SKM-1 (cell line): Measurements from ENCODE around the gene ELOVL1.
"Not testable (repeated sequence)": the region's sequence is repeated elsewhere in the genome, so short reads cannot be mapped to it uniquely, and the experiment has no call there.

Experiments used
- DNase-seq: peaks from one replicate; lab custom pipeline; 2025; ENCODE audit not compliant: unreplicated experiment; lab: John Stamatoyannopoulos, UW

ELOVL1 gene

DNA sequence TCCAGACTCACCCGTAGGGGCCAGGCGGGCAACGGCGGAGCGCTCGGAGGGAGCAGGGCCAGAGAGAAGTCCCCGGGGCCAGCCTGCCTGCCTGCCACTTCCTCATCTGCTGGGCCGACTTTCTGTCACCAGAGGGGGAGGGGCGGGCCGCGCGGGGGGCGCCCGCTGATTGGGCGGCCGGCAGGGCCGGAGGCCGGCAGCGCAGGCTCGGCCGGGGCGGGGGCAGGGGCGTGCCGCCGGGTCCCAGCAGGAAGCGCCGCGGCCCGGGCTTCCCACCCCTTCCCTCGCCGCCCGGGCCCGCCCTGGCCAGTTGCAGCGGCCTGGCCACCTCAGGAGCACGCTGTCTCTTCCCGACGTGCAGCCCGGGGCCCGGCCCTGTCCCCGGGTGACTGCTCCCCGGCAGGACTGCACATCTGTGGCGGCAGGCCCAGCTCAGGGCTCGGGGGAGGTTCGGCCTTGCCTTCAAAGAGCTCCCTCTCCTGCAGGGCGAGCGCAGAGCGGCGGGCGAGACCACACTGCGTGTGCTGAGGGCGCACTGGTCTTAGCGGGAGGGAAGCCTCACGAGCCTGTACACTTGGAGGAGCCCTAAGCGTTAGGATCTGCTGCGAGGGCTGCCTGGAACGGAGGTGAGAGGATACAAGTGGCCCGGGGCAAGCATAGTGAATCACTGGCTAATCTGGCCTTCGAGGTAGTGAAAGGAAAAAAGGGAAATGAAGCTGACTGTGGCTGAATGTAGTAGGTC, at the start of gene ELOVL1:
TSS of gene ELOVL1 (minus strand) at position 108 of the 742 bp plus-strand sequence. CDS start 2,402 bp downstream, outside the sequence.
- DNase-seq, result peak; percentile 87

- no peak for DNase-seq
Measured at GRCh38 chr1:43415901-43416300, 48.1 kb upstream of the ELOVL1 start.

DNA sequence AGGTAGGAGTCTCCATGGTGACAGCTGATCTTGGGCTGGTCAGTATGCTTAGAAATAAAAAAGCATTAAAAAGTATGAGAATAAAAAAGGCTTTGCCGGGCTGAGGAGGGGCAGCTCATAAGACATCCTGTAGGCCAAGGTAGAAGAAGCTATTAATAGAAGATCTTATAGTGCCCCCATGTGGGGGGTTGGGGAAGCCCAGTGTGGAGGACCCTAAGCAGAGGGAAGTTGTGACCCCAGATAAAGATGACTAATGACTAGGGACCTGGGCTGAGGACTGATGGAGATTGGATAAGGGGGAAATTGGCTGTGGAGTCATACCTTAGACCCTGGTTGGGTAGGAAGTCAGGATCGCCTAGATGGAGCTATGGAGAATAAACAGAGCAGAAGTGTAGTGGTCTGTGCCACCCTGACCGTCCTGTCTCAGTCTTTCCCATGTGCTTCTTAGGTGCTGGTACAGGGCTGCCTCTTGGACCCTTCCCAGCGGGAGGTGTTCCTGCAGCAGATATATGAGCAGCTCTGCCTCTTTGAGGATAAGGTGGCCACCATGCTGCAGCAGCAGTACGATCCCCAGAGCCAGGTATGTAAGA, 46.9 kb upstream of the ELOVL1 start:
- DNase-seq, result peak; percentile 20

DNA sequence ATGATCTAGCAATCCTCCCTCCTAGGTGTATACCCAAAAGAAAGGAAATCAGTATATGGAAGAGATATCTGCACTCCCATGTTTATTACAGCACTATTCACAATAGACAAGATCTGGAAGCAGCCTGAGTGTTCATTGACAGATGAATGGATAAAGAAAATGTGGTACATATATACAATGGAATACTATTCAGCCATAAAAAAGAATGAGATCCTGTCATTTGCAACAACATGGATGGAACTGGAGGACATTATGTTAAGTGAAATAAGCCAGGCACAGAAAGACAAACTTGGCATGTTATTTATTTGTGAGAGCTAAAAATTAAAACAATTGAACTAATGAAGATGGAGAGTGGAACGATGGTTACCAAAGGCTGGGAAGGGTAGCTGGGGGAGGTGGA, 45.6 kb upstream of the ELOVL1 start:
- not testable (repeated sequence) for DNase-seq

GRCh38 chr1:43410571-43410970, 42.8 kb upstream of the ELOVL1 start:
- no peak for DNase-seq

GRCh38 chr1:43405876-43406234, 38.0 kb upstream of the ELOVL1 start:
- DNase-seq, result no peak

DNA sequence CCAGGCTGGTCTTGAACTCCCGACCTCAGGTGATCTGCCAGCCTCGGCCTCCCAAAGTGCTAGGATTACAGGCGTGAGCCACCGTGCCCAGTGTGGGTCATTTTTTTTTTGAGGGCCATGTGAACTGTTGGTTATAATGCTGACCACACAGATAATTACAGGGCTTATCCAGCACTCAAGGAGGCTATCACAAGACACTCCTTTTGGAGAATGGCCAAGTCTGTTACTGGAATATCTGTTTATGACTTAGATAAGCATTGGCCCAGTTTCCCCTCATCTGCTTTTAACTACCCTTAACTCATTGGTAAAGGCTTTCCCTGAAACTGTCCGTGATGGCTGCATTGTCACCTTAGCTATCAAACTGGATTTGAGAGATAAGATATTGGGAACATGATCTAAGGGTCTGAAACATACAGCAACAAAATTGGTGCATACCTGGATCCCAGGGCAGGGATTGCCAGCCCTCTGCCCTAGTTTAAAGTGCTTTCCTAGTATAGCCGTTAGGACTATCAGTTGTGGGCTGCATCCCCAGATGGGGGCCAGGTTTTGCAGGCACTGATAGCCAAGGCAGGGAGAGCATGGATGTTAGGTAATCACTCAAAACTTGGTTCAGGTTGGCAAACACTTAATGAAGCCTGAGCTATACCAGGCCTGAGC, 37.5 kb upstream of the ELOVL1 start:
- no peak for DNase-seq

DNA sequence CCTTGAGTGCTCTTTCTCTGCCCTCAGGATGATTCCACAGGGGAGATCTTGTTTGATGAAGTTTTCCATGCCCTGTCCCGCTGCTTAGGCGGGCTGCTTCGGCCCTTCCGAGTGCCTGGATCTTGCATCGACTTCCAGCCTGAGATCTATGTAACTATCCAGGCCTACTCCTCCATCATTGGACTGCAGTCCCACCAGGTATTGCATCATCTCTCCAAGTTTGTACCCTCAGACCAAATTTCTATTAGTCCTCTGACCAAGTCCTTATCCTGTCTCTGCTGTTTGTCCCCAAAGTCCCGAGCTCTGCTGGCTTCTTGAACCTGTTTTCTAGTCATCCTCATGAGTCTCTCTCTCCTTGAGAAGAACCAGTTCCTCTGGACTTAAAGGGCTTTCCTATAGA, 36.5 kb upstream of the ELOVL1 start:
- DNase-seq, result no peak

DNA sequence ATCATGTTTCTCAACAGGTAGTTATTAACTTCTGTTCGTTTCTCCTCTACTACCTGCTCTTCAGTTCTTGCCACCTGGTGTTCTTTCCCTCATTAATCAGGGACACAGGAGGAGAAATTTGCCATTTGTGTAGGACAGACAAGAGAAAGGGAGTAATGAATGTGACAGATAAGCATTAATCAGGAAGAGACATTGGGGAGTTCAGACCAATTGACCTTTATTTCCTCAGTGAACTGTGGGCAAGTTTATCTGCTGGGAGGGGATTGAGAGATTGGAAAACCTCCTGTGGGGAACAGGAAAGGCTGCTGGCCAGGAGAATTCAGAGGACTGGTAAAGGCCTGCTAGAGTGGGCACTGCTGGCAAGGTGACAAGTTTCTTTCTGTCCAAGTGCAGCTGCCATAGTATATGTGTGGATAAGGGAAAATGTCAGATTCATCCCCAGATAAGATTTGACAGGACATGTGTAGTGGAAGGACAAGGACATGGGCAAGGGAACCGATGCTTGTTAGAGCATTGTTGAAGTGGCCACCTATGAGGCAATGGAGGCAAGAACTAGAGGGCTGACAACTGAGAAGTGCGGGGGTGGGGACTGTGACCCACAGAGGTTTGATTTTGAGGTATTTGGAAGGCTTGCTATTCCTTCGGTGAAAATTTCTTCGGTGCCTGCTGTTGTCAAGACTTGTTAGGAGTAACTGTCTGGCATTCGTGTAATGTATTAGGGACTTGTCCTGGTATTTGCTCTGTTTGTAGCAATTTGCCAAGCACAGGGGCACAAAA, 34.5 kb upstream of the ELOVL1 start:
- DNase-seq, result no peak

DNA sequence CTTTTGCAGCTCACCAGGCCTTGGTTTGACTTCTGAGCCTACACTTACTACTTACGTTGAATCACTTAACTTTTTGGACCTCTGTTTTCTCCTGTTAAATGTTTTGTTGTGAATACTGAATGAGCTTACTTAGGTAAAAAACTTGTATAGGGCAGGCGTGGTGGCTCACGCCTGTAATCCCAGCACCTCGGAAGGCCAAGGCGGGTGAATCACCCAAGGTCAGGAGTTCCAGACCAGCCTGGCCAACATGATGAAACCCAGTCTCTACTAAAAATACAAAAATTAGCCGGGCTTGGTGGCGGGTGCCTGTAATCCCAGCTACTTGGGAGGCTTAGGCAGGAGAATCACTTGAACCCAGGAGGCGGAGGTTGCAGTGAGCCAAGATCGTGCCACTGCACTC, 32.6 kb upstream of the ELOVL1 start:
- not testable (repeated sequence) for DNase-seq

DNA sequence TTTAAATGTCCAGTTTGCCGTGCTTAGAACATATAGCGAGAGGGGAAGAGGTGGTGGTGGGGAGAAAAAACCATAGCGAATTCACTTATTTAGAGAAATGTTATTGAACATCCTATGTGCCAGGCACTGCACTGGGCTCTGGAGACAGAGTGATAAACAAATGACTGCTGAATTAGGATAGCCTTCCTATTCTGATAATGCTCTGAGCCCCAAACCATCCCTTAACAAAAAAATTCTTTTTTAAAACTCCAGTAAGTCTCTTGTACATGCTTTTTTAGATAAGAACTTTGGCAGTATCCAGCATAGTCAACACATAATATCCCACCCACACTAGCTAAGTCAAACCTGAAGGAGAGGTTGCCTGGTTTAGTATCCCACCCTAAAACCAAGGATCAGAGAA, 30.4 kb upstream of the ELOVL1 start:
- no peak for DNase-seq

DNA sequence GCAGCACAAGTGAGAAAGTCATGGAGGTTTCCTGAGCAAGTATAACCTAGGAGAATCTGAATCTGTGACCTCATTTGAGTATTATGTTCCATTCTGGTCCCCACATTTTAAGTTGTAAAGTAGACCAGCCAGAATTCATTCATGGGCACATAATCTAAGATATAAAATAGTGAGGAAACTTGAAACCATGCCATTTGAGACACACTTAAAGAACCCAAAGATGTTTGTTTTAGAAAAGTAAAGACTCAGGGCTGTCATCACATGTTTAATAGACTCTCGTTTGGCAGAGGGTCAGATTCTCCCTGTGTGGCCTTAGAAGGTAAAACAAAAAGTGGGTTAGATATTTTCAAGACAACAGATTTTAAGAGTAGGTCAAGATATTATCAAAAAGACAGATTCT, 28.2 kb upstream of the ELOVL1 start:
- DNase-seq, result no peak

GRCh38 chr1:43395523-43395922, 27.7 kb upstream of the ELOVL1 start:
- DNase-seq, result no peak

- DNase-seq, result no peak
Measured at GRCh38 chr1:43392702-43393101, 24.9 kb upstream of the ELOVL1 start.

- DNase-seq, result peak; percentile 88
Measured at GRCh38 chr1:43389326-43390313, 21.8 kb upstream of the ELOVL1 start, which contains the start of the genes MED8 and SZT2. TSS of gene MED8 (minus strand) at chr1:43389800. CDS start at chr1:43389764, 36 bp downstream. TSS of gene SZT2 (plus strand) at chr1:43389899. CDS start at chr1:43389969, 70 bp downstream.

DNA sequence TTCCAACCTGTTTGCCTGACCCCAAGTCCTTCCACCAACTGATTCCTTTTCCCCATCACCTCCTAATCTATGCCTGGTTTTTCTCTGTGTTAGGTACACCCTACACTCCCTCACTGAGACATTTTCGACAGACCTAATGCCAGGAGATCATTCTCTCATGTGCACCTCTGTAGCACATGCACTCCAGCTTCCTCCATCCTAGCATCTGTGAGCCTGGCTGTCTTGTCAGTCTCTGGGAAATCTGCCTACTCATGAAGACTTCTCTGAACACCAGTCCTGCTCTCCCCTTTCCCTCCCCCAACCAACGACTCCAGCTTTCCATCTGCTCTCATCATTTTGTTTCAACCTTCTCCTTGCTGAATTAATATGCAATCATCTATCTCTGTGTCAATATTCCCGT, 20.8 kb upstream of the ELOVL1 start:
- no peak for DNase-seq

DNA sequence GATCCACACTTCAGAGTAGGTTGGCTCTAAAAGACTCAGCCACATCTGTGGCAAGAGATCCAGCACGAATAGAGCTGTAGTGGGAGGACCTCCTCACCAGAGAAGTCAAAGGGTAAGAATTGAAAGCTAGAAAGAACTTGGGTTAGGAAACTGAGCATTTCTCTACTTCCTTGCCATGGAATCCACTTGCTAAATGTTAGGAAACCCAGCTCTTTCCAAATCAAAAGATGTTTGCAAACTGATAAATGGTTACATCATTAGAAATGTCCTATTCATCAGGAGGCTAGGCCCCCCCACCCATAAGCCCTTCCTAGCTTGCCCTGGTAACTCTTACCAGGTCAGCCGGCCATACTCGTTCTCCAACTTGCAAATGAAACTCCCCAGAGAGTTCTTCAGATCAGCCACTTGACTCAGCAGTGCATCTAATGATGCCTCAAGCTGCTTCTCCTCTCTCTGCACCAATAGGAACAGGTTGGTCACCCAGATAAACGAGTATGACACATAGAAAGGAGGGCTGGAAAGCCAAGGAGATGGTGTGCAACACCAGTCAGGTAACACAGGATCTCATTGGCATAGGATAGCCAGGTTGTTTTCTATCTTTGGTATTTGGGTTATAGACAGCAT, 20.3 kb upstream of the ELOVL1 start:
- no peak for DNase-seq

DNA sequence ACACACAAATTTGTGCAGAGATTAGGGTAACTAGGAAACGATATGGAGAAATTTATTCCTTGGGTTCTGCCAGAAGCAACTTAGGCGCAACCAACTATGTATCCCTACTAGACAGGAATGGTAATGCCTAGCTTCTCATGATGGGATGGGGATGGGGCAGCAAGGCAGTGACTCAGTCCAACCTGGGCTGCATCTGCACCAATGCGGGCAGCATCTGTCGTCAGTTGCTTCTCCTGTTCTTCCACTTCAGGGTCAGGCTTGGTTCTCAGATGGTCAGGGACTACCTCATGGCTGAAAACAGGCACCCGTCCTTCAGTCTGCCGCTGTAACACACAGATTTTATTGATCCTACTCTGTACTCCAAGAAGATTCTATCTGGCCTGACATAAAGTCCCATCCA, 18.9 kb upstream of the ELOVL1 start:
- no peak for DNase-seq

- no peak for DNase-seq
Measured at GRCh38 chr1:43383449-43383848, 15.6 kb upstream of the ELOVL1 start.
